ENCODE results near the gene MSI2.

DNA sequence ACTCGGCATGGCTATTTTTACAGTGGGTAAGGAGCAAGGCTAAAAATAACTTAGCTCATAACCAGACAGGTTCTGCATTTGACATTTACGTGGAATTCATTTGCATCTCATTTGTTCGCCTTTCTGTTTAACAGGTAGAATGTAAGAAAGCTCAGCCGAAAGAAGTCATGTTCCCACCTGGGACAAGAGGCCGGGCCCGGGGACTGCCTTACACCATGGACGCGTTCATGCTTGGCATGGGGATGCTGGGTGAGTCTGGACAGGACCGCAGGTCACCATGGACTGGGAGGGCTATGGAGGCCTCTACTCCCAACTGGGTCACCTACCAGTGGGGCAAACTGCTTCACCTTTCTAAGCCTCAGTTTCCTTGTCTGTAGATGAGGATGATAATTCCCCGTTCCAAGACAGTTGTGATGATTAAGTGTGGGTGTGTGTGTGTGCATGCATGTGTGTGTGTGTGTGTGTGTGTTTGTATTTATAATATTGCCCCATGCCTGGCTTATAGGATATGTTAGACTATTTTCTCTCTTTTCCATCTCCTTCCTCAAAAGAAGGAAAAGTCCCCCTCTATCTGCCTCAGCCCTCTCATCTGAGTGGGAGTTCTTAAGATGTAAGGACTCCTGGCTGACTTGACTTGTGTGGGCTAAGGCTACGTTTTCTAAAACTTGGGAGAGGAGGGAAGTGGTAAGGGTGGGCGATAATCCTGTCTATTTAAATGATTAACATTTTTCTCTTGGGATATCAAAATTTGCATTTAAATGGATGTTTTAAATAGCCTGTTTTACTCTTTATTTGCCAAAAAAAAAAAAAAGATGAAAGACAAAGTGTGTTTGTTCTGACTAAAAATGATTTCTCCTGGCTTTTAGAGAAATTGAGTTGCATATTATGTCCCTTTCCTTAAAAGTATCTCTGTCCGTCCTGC is 359.8 kb downstream of the MSI2 start:
- TF ChIP-seq JUNB (CRISPR knock-in tag; conservative IDR thresholded peaks at IDR 0.05) (no peak), ZC3H4 (CRISPR knock-in tag; IDR thresholded peaks at IDR 0.05; ENCODE audit: borderline replicate concordance) (no peak), ZNF174 (CRISPR knock-in tag; IDR thresholded peaks at IDR 0.05) (no peak), SMARCB1 (IDR thresholded peaks at IDR 0.05; ENCODE audit: insufficient read length, low read depth) (no peak), RFX5 (IDR thresholded peaks at IDR 0.05; ENCODE audit: low read depth, low read length) (no peak), NR2C2 (CRISPR knock-in tag; IDR thresholded peaks at IDR 0.05) (no peak), NR2C2 (tag; IDR thresholded peaks at IDR 0.05) (no peak)
- TF ChIP-seq, protein P1, sequence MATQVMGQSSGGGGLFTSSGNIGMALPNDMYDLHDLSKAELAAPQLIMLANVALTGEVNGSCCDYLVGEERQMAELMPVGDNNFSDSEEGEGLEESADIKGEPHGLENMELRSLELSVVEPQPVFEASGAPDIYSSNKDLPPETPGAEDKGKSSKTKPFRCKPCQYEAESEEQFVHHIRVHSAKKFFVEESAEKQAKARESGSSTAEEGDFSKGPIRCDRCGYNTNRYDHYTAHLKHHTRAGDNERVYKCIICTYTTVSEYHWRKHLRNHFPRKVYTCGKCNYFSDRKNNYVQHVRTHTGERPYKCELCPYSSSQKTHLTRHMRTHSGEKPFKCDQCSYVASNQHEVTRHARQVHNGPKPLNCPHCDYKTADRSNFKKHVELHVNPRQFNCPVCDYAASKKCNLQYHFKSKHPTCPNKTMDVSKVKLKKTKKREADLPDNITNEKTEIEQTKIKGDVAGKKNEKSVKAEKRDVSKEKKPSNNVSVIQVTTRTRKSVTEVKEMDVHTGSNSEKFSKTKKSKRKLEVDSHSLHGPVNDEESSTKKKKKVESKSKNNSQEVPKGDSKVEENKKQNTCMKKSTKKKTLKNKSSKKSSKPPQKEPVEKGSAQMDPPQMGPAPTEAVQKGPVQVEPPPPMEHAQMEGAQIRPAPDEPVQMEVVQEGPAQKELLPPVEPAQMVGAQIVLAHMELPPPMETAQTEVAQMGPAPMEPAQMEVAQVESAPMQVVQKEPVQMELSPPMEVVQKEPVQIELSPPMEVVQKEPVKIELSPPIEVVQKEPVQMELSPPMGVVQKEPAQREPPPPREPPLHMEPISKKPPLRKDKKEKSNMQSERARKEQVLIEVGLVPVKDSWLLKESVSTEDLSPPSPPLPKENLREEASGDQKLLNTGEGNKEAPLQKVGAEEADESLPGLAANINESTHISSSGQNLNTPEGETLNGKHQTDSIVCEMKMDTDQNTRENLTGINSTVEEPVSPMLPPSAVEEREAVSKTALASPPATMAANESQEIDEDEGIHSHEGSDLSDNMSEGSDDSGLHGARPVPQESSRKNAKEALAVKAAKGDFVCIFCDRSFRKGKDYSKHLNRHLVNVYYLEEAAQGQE (IDR thresholded peaks at IDR 0.05; ENCODE audit: borderline replicate concordance): no peak
- TF ChIP-seq, protein P1 (CRISPR knock-in tag; IDR thresholded peaks at IDR 0.05; ENCODE audit: low read depth): no peak
- TF ChIP-seq, protein P2, sequence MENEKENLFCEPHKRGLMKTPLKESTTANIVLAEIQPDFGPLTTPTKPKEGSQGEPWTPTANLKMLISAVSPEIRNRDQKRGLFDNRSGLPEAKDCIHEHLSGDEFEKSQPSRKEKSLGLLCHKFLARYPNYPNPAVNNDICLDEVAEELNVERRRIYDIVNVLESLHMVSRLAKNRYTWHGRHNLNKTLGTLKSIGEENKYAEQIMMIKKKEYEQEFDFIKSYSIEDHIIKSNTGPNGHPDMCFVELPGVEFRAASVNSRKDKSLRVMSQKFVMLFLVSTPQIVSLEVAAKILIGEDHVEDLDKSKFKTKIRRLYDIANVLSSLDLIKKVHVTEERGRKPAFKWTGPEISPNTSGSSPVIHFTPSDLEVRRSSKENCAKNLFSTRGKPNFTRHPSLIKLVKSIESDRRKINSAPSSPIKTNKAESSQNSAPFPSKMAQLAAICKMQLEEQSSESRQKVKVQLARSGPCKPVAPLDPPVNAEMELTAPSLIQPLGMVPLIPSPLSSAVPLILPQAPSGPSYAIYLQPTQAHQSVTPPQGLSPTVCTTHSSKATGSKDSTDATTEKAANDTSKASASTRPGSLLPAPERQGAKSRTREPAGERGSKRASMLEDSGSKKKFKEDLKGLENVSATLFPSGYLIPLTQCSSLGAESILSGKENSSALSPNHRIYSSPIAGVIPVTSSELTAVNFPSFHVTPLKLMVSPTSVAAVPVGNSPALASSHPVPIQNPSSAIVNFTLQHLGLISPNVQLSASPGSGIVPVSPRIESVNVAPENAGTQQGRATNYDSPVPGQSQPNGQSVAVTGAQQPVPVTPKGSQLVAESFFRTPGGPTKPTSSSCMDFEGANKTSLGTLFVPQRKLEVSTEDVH (IDR thresholded peaks at IDR 0.05; ENCODE audit: low read depth, partially characterized antibody): no peak
- TF ChIP-seq, protein P3, sequence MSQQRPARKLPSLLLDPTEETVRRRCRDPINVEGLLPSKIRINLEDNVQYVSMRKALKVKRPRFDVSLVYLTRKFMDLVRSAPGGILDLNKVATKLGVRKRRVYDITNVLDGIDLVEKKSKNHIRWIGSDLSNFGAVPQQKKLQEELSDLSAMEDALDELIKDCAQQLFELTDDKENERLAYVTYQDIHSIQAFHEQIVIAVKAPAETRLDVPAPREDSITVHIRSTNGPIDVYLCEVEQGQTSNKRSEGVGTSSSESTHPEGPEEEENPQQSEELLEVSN (IDR thresholded peaks at IDR 0.05; ENCODE audit: borderline replicate concordance in 1 of 2, extremely low read depth in 1 of 2, insufficient read depth in 1 of 2, insufficient read length in 1 of 2, low read depth in 1 of 2, low read length in 1 of 2, poor library complexity in 1 of 2, severe bottlenecking in 1 of 2): no peak
- TF ChIP-seq, protein P4, sequence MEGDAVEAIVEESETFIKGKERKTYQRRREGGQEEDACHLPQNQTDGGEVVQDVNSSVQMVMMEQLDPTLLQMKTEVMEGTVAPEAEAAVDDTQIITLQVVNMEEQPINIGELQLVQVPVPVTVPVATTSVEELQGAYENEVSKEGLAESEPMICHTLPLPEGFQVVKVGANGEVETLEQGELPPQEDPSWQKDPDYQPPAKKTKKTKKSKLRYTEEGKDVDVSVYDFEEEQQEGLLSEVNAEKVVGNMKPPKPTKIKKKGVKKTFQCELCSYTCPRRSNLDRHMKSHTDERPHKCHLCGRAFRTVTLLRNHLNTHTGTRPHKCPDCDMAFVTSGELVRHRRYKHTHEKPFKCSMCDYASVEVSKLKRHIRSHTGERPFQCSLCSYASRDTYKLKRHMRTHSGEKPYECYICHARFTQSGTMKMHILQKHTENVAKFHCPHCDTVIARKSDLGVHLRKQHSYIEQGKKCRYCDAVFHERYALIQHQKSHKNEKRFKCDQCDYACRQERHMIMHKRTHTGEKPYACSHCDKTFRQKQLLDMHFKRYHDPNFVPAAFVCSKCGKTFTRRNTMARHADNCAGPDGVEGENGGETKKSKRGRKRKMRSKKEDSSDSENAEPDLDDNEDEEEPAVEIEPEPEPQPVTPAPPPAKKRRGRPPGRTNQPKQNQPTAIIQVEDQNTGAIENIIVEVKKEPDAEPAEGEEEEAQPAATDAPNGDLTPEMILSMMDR (IDR thresholded peaks at IDR 0.05 in 2 of 3, conservative IDR thresholded peaks at IDR 0.05 in 1 of 3; ENCODE audit: insufficient read depth in 2 of 3, low read depth in 1 of 3, low read length in 3 of 3): no peak

Measured in K562 (cell line).